GM19099 (cell line): ENCODE data around the gene LMLN.

Experiments used
- POLR2A ChIP-seq: IDR thresholded peaks from 3 replicates; pipeline ENCODE4 v1.6.1; 2011; ENCODE audit warnings: low read depth; ENCODE audit not compliant: insufficient read length; ENCODE audit errors: extremely low read depth

LMLN gene

DNA sequence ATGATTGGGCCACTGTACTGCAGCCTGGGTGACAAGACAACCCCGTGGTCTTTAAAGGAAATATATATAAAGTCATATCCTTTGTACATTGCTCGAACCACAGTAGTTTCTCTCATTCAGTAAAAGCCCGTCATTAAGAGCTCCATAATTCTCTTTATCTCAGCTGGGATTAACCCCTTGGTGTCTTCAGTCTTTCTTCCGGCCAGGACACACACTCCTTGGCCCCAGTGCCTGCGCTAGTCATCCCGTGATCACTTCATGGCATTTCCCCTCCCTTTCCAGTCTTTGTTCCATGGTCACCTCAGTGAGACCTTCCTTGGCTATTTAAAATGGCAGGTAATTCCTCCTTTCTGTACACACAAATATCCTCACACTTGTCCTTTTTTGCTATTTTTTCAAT is 6.7 kb upstream of the LMLN start:
- no peak for TF ChIP-seq POLR2A

DNA sequence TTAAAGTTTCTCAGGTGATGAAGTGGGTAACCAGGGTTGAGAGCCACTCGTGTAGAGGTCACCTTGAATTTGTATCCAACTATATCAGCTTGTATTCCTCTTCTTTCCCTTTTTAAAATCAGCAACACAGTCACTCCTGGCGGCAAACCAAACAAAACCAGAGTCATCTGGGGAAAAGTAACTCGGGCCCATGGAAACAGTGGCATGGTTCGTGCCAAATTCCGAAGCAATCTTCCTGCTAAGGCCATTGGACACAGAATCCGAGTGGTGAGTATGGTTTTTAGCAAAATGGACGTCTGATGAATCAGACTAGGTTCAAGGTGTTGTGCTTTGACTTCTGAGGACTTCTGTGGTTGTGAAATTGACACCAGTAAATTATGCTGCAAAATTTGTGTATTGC is 6.1 kb upstream of the LMLN start:
- no peak for TF ChIP-seq POLR2A

DNA sequence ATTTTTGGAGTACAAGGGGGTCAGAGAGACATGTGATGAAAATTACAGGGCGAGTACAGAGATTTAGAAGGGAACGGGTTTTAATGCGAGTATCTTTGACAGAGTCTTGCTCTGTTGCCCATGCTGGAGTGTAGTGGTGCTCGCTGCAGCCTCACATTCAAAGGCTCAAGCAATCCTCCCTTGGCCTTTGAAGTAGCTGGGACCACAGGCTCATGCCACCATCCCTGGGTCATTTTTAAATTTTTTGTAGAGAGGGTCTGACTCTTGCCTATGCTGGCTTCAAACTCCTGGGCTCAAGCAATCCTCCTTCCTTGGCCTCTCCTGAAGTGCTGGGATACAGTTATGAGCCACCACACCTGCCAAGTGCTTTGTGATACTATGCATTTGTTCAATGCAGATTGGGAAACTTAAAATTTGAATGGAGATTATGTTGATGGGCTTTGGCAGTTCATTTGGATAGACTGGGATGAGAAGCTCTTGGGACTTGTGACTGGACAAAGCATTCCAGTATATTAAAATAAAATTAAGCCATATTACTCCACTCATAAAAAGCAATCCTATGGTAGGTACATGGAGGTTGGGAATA is 4.0 kb upstream of the LMLN start:
- no peak for TF ChIP-seq POLR2A

DNA sequence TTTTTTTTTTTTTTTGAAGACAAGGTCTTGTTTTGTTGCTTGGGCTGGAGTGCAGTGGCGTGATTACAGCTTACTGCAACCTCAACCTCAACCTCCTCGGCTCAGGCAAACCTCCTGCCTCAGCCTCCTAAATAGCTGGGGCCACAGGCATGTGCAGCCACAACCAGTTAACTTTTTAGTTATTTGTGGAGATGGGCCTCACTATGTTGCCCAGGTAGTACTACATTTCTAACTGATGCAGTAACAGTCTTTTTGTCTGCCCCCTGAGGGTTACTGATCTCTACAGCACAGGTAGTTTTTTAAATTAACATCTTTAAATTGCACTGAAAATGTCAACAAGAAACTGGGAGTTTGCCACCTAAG is 3.4 kb upstream of the LMLN start:
- TF ChIP-seq POLR2A = no peak

DNA sequence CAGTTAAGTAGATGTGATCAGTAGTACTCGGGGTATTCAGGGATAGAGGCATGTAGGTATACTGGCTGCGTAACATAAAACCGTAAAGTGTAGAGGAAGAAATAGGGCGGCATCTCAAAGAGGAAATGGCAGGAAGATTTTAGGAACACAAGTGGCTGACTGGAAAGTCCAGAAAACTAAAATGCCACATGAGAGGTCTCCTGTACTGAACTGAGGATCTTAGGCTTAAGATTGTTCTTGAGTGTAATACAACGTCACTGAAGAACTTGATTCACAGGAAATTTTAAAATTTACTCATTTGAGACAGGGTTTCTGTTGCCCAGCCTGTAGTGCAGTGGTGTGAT is 2.3 kb upstream of the LMLN start:
- TF ChIP-seq POLR2A = no peak

DNA sequence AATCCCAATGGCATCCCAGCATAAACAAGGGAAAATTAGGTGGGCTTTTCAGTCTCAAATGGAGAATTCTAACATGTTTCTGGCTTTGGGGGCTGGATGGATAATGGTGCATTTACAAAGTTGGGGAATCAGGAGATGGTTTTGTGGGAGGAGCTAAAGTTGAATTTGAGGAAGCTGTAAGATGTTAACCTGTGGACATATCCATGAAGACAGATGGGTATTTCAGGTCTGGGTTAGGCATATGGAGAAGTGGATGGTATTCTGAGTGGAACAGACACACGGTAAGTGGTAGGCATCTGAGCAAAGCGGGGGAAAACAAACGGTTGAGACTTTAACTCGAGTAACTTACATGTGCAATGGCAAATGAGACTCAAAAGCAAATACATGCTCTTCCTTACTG is 1.7 kb upstream of the LMLN start:
- TF ChIP-seq POLR2A = no peak

DNA sequence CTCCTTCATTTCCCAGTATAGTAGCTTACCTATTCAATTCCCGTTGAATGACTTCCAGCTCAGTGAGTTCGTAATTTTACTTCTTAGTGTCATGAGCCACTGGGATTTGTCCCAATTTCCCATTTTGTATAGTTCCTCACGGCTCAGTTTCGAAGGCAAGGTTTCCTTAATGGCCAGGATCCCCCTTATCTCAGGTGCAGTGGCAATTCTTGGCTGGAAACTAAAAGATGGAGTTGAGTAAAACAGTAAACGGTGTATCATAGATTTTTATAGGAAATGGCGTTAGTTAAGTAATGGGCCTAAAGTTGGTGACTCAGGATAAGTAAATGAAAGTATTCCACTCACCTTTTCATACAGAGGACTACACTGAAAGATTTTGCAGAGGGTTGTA is 522 bp upstream of the LMLN start:
- no peak for TF ChIP-seq POLR2A

DNA sequence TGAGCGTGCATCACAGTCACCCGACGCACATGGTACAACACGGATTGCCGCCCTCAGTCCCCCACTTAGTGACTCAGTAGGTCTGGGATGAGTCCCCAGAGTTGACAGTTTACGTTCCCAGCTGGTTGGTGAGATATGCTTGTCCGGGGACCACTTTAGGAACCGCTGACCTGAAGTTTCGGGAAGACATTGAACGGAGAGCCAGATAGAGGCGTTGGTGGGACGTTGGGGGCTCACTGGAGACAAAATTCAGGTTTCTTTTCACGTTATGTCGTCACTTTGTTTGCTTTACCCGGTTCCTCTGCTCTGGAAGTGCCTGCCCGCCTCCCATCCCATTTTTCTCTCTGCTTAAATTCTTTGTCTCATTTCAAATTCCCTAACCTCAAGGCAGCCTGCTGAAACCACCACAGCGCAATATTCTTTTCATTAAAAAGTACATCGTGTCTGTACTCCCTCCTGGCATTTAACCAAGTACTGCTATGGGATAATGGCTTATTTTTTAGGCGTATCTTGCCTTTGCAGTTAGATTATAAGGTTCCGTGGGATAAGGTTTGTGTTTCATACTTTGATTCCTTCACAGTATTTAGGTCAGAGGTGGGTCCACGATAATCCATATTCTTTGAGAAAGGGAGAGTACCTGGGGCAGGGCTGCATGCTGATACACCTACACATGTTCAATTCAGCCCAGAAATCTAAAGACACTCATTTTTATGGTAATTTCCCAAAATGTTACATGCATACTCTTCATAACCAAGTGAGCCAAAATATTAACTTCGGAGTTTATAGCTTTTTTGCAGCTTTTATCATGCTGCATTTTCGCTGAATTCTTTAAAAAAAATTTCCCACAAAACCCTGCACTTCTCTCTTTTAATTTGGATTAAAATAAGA is 921 bp downstream of the LMLN start:
- no peak for TF ChIP-seq POLR2A

DNA sequence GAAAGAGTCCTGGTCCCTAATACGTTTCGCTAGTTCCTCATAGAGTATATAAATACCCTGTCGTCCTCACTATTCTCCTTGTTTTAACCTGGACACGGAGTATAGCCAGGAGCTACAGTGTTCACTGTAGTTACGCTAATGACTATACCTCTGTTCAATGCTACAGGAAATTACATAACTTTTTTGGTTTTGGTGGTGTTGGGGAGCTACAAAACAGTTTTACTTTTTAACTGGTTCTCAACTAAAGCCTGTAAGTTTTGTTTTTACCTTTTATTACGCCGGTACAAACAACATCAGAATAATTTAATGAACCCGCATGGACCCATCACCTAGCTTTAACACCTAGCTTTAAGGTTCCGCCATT is 1.5 kb downstream of the LMLN start:
- no peak for TF ChIP-seq POLR2A

DNA sequence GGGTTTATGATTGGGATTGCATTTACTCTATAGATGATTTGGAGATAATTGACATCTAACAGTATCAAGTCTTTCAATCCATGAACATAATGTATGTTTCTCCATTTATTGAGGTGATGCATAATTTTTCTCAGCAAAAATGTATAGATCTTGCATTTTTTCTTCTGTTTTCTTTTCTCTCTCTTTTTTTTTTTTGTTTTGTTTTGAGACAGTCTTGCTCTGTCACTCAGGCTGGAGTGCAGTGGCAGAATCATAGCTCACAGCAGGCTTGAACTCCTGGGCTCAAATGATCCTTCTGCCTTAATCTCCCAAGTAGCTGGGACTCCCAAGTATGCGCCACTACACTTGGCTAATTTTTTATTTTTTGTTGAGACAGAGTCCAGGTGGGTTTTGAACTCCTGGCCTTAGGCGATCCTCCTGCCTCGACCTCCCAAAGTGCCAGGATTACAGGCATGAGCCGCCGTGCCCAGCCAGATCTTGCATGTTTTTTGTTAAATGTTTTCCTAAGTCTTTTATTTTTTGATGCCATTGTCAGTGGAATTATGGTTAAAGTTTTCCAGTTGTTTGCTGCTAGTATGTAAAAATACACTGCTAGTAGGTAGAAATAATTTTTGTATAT is 3.1 kb downstream of the LMLN start:
- TF ChIP-seq POLR2A = no peak

DNA sequence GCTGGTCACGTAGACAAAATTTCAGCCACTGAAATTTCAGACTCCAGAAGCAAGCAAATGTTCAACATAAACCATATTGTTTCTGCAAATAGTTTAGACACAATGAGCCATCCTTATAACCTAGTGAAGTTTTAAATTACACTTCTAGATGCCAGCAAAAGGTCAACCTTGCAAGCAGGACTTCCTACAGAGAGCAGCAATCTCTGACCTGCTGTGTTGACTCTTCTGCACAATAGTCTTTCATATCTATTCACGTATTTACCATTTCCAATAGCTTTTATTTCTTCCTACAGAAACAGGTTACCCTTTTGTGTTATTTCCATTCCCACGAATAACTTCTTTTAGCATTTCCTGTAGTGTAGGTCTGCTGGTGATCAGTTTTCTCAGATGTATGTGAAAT is 10.6 kb downstream of the LMLN start:
- TF ChIP-seq POLR2A = no peak

DNA sequence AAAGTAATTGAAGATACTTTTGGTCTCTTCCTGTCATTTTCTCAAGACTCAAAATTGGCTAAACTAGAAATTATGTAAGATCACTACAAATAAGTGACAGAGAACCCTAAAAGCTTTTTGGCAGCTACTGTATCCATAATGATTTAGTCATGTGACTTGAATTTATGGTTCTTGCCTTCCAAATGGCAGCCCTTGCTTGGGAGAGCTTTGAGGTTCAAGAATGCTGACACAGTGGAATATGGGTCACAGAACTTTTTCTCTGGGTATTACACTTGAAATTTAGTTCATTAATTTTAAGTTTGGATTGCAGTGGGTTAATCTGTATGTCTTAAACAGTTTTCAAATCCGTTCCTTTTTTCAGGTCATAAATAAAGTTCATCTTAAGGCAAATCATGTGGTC is 14.0 kb downstream of the LMLN start:
- no peak for TF ChIP-seq POLR2A

DNA sequence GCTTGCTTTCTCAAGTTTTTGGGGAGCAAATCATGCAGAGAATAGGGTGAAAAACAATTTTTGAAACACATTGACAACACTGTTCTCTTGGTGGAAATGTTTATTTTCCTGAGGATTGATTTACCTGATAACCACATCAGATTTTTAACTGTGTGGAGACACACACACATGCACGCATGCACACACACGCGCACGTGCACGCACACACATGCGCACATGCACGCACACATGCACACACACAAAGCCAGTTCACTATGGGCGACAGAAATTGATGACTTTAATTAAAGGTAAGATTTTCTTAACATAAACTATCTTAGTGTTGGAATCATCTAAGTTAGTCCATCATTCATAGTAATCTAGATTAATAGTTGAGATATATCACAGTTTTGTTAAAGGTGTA is 15.3 kb downstream of the LMLN start:
- no peak for TF ChIP-seq POLR2A

DNA sequence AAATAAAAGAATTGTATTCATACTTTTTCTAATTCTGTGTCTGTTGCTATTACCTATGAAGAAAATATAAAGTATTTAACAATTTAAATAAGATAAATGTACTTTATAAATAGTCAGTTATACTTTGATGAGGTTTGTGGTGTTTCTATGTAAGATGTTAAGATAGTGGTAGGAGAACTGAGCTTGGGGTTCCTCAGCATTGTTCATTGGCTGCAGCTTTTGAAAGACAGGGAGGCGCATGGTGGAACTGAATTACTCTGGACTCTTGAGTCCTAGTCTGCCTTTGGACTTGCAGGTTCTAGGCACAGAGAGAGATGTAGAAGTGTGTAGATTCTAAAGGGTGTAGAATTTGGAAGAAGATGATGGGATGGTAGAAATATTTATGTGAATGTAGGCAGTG is 23.1 kb downstream of the LMLN start:
- TF ChIP-seq POLR2A = no peak

DNA sequence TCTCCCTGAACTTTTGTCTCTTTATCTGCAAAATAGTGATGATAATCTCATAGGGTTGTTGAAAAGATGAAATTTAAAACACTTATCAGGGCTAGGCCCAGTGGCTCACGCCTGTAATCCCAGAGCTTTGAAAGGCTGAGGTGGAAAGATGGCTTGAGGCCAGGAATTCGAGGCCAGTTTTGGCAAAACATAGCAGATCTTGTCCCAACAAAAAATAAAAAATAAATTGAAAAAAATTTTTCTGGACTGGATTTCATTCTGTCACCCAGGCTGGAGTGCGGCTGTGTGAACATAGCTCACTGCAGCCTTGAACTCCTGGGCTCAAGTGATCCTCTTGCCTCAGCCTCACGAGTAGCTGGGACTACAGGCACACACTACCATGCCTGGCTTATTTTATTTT is 29.6 kb downstream of the LMLN start:
- TF ChIP-seq POLR2A = no peak

DNA sequence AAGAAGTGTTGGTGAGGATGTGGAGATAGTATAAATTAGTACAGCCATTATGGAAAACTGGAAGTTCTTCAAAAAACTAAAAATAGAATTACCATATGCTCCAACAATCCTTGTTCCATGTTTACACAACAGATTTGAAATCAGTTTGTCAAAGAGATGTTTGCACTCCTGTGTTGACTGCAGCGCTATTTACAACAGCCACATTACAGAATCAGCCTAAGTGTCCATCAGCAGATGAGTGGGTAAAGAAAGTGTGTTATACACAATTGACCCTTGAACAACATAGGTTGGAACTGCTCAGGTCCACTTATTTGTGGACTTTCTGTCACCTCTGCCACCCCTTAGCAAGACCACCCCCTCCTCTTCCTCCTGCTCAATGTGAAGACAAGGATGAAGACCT is 34.7 kb downstream of the LMLN start:
- TF ChIP-seq POLR2A = no peak
